Right atrium auricular region (tissue), 2 donors: ENCODE results near the gene ZNF143. TPM values are rescaled to one million over a fixed set of nuclear protein-coding genes. Genes with fewer than 3 reads are reported as not detected.
A peak's percentile ranks its signal among the peaks of the same experiment; 100 is the strongest.

Experiments
- DNase-seq: peaks from one replicate; pipeline ENCODE4 v3.0.0-alpha.2; 2019; ENCODE audit warnings: low spot score
- H3K27ac ChIP-seq, 2 donors: fragments of 200-600 bp; sonication (generic); 1 replicate in 1 of 2; 2 replicates in 1 of 2; pipeline ENCODE4 v1.5.1; 2016 to 2019
- H3K27me3 ChIP-seq, 2 donors: fragments of 200-600 bp; sonication (generic); one replicate each; pipeline versions ENCODE4 v1.5.1 to v1.6.0; 2017 to 2019
- H3K36me3 ChIP-seq: fragments of 200-600 bp; sonication (generic); one replicate; pipeline ENCODE4 v1.5.1; 2016
- H3K4me1 ChIP-seq, 2 donors: fragments of 200-600 bp; sonication (generic); one replicate each; pipeline versions ENCODE4 v1.5.1 to v1.6.0; 2017 to 2019
- H3K4me3 ChIP-seq, 2 donors: fragments of 200-600 bp; sonication (generic); 1 replicate in 1 of 2; 2 replicates in 1 of 2; pipeline ENCODE4 v1.5.1; 2017 to 2019; ENCODE audit warnings: mild to moderate bottlenecking in 1 of 2, moderate library complexity in 1 of 2
- H3K9me3 ChIP-seq, 2 donors: fragments of 200-600 bp; sonication (generic); one replicate each; pipeline ENCODE4 v1.5.1; 2019
- total RNA-seq, 2 donors: library from RNA; depleted of rRNA; stranded (reverse); fragments of >200 nt; gene quantifications; one replicate each; pipeline ENCODE4 v1.1.0, GENCODE V29; 2016
- TF ChIP-seq, protein P1 (sequence below), 2 donors: fragments of 200-600 bp; sonication (generic); IDR thresholded peaks; one replicate each; pipeline ENCODE4 v1.5.1; 2019; ENCODE audit warnings: antibody characterized with exemption in 2 of 2

Gene ZNF143
- total RNA-seq, 2 donors from 2014 or later, result 19.0 to 22.8 TPM

DNA sequence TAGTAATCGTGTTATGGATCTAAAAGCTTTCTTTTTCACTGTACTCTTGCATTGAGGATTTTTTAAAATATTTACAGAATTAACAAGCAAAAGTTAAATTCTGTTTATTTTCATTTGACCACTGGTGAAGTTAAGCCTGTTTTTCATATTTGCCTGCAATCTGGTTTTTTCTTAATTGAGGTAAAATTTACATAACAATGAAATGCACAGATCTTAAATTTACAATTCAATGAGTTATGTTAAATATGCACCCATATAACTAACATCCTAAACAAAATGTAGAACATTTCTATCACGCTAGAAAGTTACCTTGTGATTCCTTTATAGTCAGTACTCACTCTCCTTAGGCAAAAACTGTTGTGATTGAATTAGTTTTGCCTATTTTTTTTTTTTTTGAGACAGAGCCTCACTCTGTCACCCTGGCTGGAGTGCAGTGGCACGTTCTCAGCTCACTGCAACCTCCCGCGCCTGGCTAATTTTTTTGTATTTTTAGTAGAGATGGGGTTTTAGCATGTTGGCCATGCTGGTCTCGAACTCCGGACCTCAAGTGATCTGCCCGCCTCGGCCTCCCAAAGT is 58.1 kb downstream of the ZNF143 start:
- Histone ChIP-seq H3K27ac (no peak overlapping the region), H3K4me1 (no peaks in the 10 kb centered on the region), H3K4me3 (no peak overlapping the region), H3K27me3 (no peaks in the 10 kb centered on the region), H3K36me3 (peaks cover 44% of the 10 kb centered on the region), H3K9me3 (no peaks in the 10 kb centered on the region)
- TF ChIP-seq, protein P1, sequence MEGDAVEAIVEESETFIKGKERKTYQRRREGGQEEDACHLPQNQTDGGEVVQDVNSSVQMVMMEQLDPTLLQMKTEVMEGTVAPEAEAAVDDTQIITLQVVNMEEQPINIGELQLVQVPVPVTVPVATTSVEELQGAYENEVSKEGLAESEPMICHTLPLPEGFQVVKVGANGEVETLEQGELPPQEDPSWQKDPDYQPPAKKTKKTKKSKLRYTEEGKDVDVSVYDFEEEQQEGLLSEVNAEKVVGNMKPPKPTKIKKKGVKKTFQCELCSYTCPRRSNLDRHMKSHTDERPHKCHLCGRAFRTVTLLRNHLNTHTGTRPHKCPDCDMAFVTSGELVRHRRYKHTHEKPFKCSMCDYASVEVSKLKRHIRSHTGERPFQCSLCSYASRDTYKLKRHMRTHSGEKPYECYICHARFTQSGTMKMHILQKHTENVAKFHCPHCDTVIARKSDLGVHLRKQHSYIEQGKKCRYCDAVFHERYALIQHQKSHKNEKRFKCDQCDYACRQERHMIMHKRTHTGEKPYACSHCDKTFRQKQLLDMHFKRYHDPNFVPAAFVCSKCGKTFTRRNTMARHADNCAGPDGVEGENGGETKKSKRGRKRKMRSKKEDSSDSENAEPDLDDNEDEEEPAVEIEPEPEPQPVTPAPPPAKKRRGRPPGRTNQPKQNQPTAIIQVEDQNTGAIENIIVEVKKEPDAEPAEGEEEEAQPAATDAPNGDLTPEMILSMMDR (IDR thresholded peaks at IDR 0.05), result no peak
- no peak for DNase-seq

DNA sequence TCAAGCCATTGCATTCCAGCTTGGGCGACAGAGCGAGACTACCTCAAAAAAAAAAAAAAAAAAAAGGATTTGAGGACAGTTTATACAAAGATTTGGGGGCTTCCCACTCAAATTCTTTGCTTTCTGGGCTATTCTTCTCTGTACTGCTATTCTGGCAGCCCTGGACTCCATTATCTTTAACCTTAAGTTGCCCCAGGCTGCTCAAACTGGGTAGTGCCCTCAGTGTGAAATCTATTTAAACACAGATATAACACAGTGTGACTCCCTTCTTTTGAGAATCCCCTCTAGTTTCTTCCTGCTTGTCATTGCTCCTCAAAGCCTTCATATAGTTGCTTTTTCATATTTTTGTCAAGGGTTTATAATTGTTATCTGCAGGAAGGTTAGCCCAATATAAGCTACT is 63.2 kb downstream of the ZNF143 start:
- TF ChIP-seq, protein P1 (IDR thresholded peaks at IDR 0.05), result no peak
- peaks cover 24% of the 10 kb centered on the region for H3K36me3 ChIP-seq
- no peak for DNase-seq
- peaks cover 0 to 8% of the 10 kb centered on the region in 2 donors for H3K4me1 ChIP-seq
- H3K27ac ChIP-seq, result no peak overlapping the region
- no peaks in the 10 kb centered on the region for H3K9me3 ChIP-seq
- H3K4me3 ChIP-seq, result no peak overlapping the region
- no peaks in the 10 kb centered on the region for H3K27me3 ChIP-seq

GRCh38 chr11:9525116-9525515 is 64.3 kb downstream of the ZNF143 start:
- Histone ChIP-seq H3K36me3 (peaks cover 24% of the 10 kb centered on the region), H3K27me3 (no peaks in the 10 kb centered on the region)
- no peak for DNase-seq

GRCh38 chr11:9527481-9528135 is 66.8 kb downstream of the ZNF143 start:
- Histone ChIP-seq H3K4me3 (no peak overlapping the region), H3K36me3 (peaks cover 17% of the 10 kb centered on the region), H3K27ac (peak overlapping the region; percentile 10 to 38), H3K4me1 (peaks cover 0 to 17% of the 10 kb centered on the region in 2 donors), H3K27me3 (no peaks in the 10 kb centered on the region), H3K9me3 (no peaks in the 10 kb centered on the region)
- DNase-seq, result no peak
- TF ChIP-seq, protein P1 (IDR thresholded peaks at IDR 0.05), result no peak

More at GRCh38 chr11:9525116-9525515, 64.3 kb downstream of the ZNF143 start:
- H3K4me3 ChIP-seq, result no peak overlapping the region
- H3K27ac ChIP-seq, result no peak overlapping the region
- TF ChIP-seq, protein P1 (IDR thresholded peaks at IDR 0.05), result no peak
- H3K9me3 ChIP-seq, result no peaks in the 10 kb centered on the region
- H3K4me1 ChIP-seq, result peaks cover 0 to 17% of the 10 kb centered on the region in 2 donors

DNA sequence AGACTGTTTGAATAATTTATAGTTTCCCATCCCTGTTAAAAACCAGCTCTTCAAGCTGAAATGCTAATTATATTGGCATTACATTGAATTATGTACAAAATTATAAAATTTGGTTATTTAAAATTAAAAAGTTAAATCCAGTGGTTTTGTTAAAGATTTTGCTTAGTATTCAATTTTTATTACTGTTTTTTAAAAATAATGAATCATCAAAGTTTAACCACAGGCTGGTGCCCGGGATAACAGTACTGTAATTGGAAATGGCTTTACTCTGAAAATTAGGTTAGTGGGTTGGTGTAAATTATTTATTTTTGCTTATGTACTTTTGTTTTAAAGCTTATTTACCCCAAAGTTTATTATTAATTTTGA is 67.3 kb downstream of the ZNF143 start:
- no peak for DNase-seq
- no peak overlapping the region for H3K4me3 ChIP-seq
- H3K9me3 ChIP-seq, result no peaks in the 10 kb centered on the region
- H3K27me3 ChIP-seq, result no peaks in the 10 kb centered on the region
- TF ChIP-seq, protein P1 (IDR thresholded peaks at IDR 0.05), result no peak
- peak overlapping the region in 1 of 2 donors; percentile 38 for H3K27ac ChIP-seq
- peaks cover 17% of the 10 kb centered on the region for H3K36me3 ChIP-seq
- H3K4me1 ChIP-seq, result peaks cover 0 to 17% of the 10 kb centered on the region in 2 donors
